Small intestine (tissue), 7 donors: ENCODE results near the gene FUT4. TPM values are rescaled to one million over a fixed set of nuclear protein-coding genes. Genes with fewer than 3 reads are reported as not detected.

Experiments
- DNase-seq, 2 donors: peaks; one replicate each; pipeline versions ENCODE4 v3.0.0 to v3.0.0-alpha.2; 2013
- FAIRE-seq: peaks from 2 replicates; lab custom pipeline; 2012; peaks lifted over from hg19 to GRCh38; lab: Jason Lieb, UNC
- H3K27ac ChIP-seq, 3 donors: one replicate each; pipeline ENCODE4 v1.5.1; 2013; ENCODE audit warnings: low read length in 2 of 3, mild to moderate bottlenecking in 2 of 3, control low read depth in 1 of 3, inconsistent platforms in 1 of 3, low read depth in 1 of 3, moderate library complexity in 1 of 3
- H3K27me3 ChIP-seq, 3 donors: one replicate each; pipeline ENCODE4 v1.6.1; 2013; ENCODE audit warnings: low read length in 3 of 3, inconsistent platforms in 1 of 3; ENCODE audit not compliant: control insufficient read depth in 3 of 3, insufficient read depth in 3 of 3
- H3K36me3 ChIP-seq, 3 donors: one replicate each; pipeline ENCODE4 v1.6.1; 2013; ENCODE audit warnings: low read length in 3 of 3, inconsistent platforms in 1 of 3, low read depth in 1 of 3, mild to moderate bottlenecking in 1 of 3, moderate library complexity in 1 of 3; ENCODE audit not compliant: control insufficient read depth in 3 of 3, insufficient read depth in 2 of 3
- H3K4me1 ChIP-seq, 3 donors: one replicate each; pipeline ENCODE4 v1.6.1; 2013; ENCODE audit warnings: low read length in 2 of 3, inconsistent platforms in 1 of 3, low read depth in 1 of 3, mild to moderate bottlenecking in 1 of 3, moderate library complexity in 1 of 3; ENCODE audit not compliant: control insufficient read depth in 3 of 3, insufficient read depth in 2 of 3
- H3K4me3 ChIP-seq, 3 donors: one replicate each; pipeline ENCODE4 v1.5.1; 2013; ENCODE audit warnings: low read length in 3 of 3, control low read depth in 1 of 3, inconsistent platforms in 1 of 3, low read depth in 1 of 3, mild to moderate bottlenecking in 1 of 3, moderate library complexity in 1 of 3
- H3K9me3 ChIP-seq, 2 donors: one replicate each; pipeline ENCODE4 v1.6.1; 2013; ENCODE audit warnings: low read depth in 1 of 2, low read length in 1 of 2; ENCODE audit not compliant: control insufficient read depth in 2 of 2, insufficient read depth in 1 of 2
- WGBS, 3 donors: extraction: QIAGEN DNeasy Blood & Tissue Kit; methylation state at CpG; one replicate each; pipeline ENCODE4 v1.1.7; 2013; 5-methylcytosine and 5-hydroxymethylcytosine counted together
- polyA plus RNA-seq, 4 donors: library from polyadenylated mRNA; stranded (reverse) in 3 of 4; unstranded in 1 of 4; fragments of 200-250 nt in 3 of 4; fragments of 120-200 nt in 1 of 4; gene quantifications; one replicate each; pipeline versions ENCODE4 v1.2.1 to v1.2.3, GENCODE V29; 2013
- donor health status: healthy with polysubstance abuse.
- donor health status: control.
- donor health status: control.
- donor health status: Bipolar disorder and iron deficiency.
- donor health status: healthy.

FUT4 gene
- polyA plus RNA-seq, 4 donors, result 6.0 to 22.4 (median 12.3) TPM

- Histone ChIP-seq H3K4me1 (peaks cover 0 to 3% (median 0%) of the 10 kb centered on the region in 3 donors), H3K36me3 (no peaks in the 10 kb centered on the region), H3K27me3 (no peaks in the 10 kb centered on the region), H3K9me3 (no peaks in the 10 kb centered on the region), H3K4me3 (no peak overlapping the region), H3K27ac (no peak overlapping the region)
- no peak for FAIRE-seq
- no peak for DNase-seq
- 42 to 60% (median 56%) methylated on average over 4 of the region's 4 CpGs for WGBS, 3 donors
Observed at GRCh38 chr11:94507485-94507884, 36.2 kb upstream of the FUT4 start.

GRCh38 chr11:94511932-94512781, 31.6 kb upstream of the FUT4 start, which contains the start of gene C11orf97:
C11orf97 (plus strand) TSS chr11:94512461; CDS start chr11:94512529, 68 bp downstream.
- Histone ChIP-seq H3K36me3 (no peaks in the 10 kb centered on the region), H3K4me1 (peaks cover 0 to 10% (median 3%) of the 10 kb centered on the region in 3 donors), H3K27ac (peak within 1 kb of the TSS in 1 of 3 donors; percentile 39), H3K27me3 (no peaks in the 10 kb centered on the region), H3K9me3 (no peaks in the 10 kb centered on the region), H3K4me3 (peak within 1 kb of the TSS in 2 of 3 donors; percentile 40 to 70)
- FAIRE-seq (no peak), DNase-seq (peak; percentile 44 to 78)
- 17 to 18% (median 17%) methylated on average over 50 to 53 of the region's 53 CpGs for WGBS, 3 donors

DNA sequence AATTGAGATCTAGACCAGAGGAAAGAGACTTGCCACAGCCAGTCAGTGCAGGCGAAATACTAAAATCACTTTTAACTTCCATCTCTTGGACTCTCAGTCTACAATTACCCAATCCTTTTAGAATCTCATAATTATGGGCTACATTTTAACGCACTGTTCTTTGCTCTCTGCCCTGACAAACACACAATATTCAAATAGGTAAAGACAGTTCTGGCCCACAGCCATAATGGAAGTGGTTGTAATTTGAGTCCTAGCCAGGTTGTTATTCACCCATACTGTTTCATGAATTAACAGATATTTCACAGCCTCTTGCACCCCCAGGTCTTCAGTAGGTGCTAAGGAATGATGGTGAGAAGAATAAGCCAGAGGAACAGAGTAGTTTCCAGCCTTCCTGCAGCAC, 30.6 kb upstream of the FUT4 start:
- Histone ChIP-seq H3K4me1 (peaks cover 0 to 10% (median 3%) of the 10 kb centered on the region in 3 donors), H3K9me3 (no peaks in the 10 kb centered on the region), H3K27me3 (no peaks in the 10 kb centered on the region), H3K36me3 (no peaks in the 10 kb centered on the region), H3K4me3 (no peak overlapping the region), H3K27ac (peak overlapping the region in 1 of 3 donors; percentile 39)
- DNase-seq, result peak; percentile 79 to 83
- WGBS, 3 donors, result 18 to 43% (median 19%) methylated on average over 2 of the region's 2 CpGs
- FAIRE-seq, result no peak

DNA sequence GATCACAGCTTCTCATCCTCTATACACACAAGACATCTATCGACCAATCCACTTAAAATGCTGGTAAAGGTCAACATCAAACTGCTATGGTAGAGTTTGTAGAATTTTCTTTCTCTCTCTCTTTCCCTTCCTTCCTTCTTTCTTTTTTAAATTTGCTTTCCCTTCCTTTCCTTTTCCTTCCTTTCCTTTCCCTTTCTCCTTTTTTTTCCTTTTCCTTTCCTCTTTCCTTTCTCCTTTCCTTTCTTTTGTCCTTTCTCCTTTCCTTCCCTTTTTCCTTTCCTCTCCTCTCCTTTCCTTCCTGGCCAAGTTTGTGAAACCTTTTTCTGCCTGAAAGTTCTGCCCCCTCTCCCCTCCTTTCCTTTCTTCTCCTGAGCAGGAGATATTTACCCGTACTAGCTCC, 28.3 kb upstream of the FUT4 start:
- no peak for DNase-seq
- 81 to 87% (median 84%) methylated on average over 2 of the region's 2 CpGs for WGBS, 3 donors
- peaks cover 0 to 10% (median 3%) of the 10 kb centered on the region in 3 donors for H3K4me1 ChIP-seq
- H3K9me3 ChIP-seq, result no peaks in the 10 kb centered on the region
- H3K4me3 ChIP-seq, result no peak overlapping the region
- H3K27ac ChIP-seq, result no peak overlapping the region
- H3K36me3 ChIP-seq, result no peaks in the 10 kb centered on the region
- FAIRE-seq, result no peak
- H3K27me3 ChIP-seq, result no peaks in the 10 kb centered on the region

GRCh38 chr11:94516725-94517124, 27.0 kb upstream of the FUT4 start:
- H3K9me3 ChIP-seq, result no peaks in the 10 kb centered on the region
- H3K27me3 ChIP-seq, result no peaks in the 10 kb centered on the region
- 0 to 49% (median 44%) methylated on average over 1 of the region's 1 CpG for WGBS, 3 donors
- H3K4me1 ChIP-seq, result peaks cover 0 to 10% (median 3%) of the 10 kb centered on the region in 3 donors
- DNase-seq (no peak), FAIRE-seq (no peak)
- no peak overlapping the region for H3K4me3 ChIP-seq
- no peaks in the 10 kb centered on the region for H3K36me3 ChIP-seq
- H3K27ac ChIP-seq, result no peak overlapping the region

DNA sequence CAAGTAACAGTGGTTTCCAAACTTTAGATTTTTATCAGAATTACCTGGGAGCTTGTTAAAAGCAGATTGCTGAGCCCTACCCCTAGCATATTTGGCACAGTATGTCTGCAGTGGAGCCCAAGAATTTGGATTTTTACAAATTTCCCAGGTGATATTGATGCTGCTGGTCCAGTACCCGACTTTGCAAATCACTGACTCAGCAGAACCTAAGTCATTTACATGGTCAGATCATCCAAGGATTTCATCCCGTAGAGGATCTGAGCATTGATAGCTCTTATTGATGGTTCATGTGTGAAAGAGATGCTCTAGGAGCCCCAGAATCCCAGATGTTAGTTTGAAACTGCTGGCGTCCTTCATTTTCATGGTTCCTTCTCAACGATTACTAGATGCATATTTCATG, 25.4 kb upstream of the FUT4 start:
- FAIRE-seq (no peak), DNase-seq (no peak)
- Histone ChIP-seq H3K4me3 (no peak overlapping the region), H3K36me3 (no peaks in the 10 kb centered on the region), H3K27me3 (no peaks in the 10 kb centered on the region), H3K9me3 (no peaks in the 10 kb centered on the region), H3K4me1 (peaks cover 0 to 5% (median 2%) of the 10 kb centered on the region in 3 donors), H3K27ac (no peak overlapping the region)
- 65 to 82% (median 65%) methylated on average over 4 of the region's 4 CpGs for WGBS, 3 donors

DNA sequence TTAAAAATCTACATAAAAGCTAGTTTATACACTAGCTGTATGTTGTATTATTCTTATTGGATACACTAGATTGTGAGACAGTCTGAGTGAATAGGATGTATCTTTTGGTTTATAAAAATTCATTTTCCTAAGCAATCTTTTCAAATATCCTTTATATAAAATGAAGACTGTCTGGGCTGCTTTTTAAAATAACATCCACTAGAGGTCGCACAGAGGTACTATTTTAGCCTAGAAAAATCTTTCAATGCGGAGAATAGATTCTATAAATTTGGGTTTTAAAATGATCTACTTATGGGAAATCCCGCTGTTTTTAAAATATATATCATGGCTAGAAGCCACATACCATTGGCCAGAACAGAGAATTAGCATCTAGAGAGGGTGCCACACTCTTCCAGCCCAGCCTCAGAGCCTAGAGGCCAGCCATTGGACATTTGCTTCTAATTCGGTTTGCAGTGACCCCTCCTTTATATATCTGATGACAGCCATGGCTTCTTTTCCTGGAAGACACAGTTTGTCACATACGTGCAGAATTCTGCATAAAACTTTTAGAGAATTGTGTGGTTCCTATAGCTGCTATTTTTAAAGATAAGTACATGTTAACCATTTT, 24.1 kb upstream of the FUT4 start:
- Histone ChIP-seq H3K4me3 (no peak overlapping the region), H3K27ac (no peak overlapping the region), H3K27me3 (peaks cover 0 to 1% (median 0%) of the 10 kb centered on the region in 3 donors), H3K4me1 (no peaks in the 10 kb centered on the region), H3K9me3 (no peaks in the 10 kb centered on the region), H3K36me3 (no peaks in the 10 kb centered on the region)
- WGBS, 3 donors, result 2 to 11% (median 7%) methylated on average over 5 of the region's 5 CpGs
- peak; percentile 48 to 56 for DNase-seq
- peak; percentile 82 for FAIRE-seq

- H3K9me3 ChIP-seq, result no peaks in the 10 kb centered on the region
- peaks cover 0 to 1% (median 0%) of the 10 kb centered on the region in 3 donors for H3K27me3 ChIP-seq
- DNase-seq, result peak; percentile 48 to 56
- FAIRE-seq, result no peak
- 29 to 66% (median 44%) methylated on average over 5 of the region's 5 CpGs for WGBS, 3 donors
- H3K27ac ChIP-seq, result no peak overlapping the region
- H3K36me3 ChIP-seq, result no peaks in the 10 kb centered on the region
- H3K4me3 ChIP-seq, result no peak overlapping the region
- peaks cover 0 to 7% (median 0%) of the 10 kb centered on the region in 3 donors for H3K4me1 ChIP-seq
Observed at GRCh38 chr11:94521684-94522083, 22.0 kb upstream of the FUT4 start.
